GM19452 (cell line): Measurements from ENCODE around the gene KIAA0586.
"Not testable (repeated sequence)": the region's sequence is repeated elsewhere in the genome, so short reads cannot be mapped to it uniquely, and the experiment has no call there.

Source experiments
- ATAC-seq: cut with Tn5 transposase; IDR thresholded peaks from one replicate; pipeline ENCODE4 v1.9.1; 2021; ENCODE audit not compliant: unreplicated experiment

Gene KIAA0586

DNA sequence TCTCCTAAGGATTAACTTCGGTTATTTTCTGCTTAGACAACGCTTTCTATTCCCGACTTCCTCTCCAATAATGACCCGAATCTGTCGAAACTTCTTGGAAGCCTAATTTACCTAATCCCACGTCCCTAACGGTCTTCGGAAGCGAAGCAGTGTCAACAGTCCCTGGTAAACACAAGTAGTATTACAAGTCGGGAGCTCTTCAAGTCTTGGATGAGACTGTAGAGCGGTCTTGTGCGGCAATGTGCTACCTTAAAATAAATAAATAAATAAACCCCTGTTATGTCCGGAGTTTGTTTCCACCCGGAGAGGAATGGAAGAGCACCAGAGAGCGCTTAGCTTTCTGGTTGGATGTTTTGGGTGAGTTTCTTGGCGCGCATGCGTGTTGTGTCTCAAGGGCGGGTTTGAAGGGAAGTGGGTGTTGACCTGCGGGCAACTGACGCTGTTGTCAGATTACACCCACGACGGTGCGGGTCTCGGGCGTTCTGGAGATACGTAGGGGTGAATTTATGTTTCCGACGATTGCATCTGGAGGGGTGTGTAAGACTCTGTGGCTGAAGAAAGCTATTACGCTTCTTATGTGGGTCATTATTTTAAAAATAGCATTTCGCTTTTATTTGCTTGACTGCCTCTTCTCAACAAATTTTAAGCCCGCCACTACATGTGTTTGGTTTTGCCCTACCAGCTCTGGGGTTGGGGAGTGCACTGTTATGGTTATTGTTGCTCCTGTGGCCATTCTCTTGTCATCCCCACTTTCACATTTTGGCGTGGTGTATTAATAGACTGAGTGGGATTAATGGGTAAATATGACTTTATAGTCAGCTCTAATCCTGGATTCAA lies at the start of gene KIAA0586, which contains the start of gene TIMM9:
Gene KIAA0586, plus strand, starts transcription at position 439 of the 837 bp plus-strand sequence. CDS start 546 bp downstream, outside the sequence.
Gene TIMM9, minus strand, starts transcription at position 251 of the 837 bp plus-strand sequence. CDS start 15,586 bp downstream, outside the sequence.
- peak; percentile 90 for ATAC-seq

DNA sequence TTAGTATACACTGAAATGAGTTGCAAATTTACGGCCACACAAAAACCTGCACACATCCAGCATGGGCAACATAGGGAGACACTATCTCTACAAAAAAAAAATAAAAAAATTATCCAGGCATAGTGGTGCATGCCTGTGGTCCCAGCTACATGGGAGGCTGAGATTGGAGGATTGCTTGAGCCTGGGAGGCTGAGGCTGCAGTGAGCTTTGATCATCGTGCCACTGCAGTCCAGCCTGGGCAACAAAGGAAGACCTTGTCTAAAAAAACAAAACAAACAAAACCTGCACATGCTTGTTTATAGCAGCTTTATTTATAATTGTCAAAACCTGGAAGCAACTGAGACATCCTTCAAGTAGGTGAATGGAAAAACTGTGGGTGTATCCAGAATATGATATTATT lies 36.7 kb upstream of the KIAA0586 start:
- no peak for ATAC-seq

DNA sequence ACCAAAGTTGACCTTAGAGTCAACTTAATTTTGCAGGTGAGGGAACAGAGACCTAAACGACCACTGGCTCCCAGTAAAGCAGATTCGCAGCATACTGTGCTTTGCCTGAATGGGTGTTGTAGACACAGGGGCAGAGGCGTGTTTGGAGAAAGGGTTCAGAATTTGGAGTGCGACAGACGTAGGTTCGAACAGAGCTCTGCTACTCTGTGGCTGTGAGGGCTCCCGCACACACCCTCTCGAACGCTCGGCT lies 32.0 kb upstream of the KIAA0586 start:
- ATAC-seq: no peak

DNA sequence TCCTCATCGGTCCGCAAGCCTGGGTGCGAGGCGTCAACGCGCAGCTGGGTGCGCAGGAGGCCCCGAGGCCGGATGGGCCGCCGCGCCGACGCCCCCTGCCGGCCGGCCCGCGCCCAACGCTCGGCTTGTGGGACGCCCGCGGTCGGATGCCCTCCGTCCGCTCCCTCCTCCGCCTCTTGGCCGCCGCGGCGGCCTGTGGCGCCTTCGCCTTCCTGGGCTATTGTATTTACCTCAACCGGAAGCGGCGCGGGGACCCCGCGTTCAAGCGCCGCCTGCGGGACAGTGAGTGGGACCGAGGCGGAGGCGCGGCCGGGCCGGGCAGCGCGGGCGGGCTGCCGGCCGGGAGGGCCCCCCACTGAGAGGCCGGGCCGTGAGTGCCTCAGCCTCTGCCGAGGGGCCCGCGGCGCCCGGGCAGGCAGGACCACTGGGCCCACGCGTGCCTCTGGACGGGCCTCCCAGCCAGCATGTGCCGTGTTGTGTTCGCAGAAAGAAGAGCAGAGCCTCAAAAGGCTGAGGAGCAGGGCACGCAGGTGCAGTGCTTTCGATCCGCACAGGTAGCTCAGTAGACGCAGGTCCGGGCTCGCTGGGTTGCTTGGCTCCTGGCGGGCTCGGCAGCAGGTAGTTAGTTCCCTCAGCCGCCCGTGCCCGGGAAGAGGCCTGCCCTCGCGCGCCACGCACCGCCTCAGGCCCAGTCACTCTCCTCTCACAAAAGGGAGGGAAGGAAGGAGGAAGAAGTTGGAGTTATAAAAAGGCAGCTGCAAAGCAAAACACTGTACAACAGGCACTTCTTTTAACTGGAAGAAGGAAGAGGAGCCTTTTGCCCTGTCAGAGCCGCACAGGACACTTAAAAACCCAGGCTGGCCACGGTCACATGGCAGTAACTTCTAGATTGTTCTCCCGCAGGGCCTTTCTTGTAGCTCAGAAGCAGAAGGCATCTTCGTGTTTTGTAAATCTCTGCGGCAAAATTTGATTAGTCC lies 31.4 kb upstream of the KIAA0586 start, which contains the start of gene TOMM20L:
Gene TOMM20L, plus strand, starts transcription at position 119 of the 977 bp plus-strand sequence. Its CDS starts 28 bp downstream, at position 147.
- ATAC-seq: peak; percentile 92

DNA sequence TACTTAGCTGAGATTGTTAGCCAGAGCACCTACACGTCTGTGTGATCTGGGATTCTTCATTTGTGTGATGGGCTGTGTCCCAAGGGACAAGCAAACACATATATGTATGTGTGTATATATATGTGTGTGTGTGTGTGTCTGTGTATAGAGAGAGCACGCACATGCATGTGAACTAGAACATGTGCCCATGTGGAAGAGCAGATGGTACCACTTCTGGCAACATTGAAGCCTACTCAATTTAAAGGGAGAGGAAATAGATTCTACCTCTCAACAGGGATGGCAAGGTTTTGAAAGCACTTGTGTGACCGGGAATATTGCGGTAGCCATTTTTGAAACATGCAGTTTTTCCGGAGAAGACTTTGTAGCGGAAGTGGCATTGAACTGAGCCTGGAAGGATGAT lies 30.4 kb upstream of the KIAA0586 start:
- no peak for ATAC-seq

DNA sequence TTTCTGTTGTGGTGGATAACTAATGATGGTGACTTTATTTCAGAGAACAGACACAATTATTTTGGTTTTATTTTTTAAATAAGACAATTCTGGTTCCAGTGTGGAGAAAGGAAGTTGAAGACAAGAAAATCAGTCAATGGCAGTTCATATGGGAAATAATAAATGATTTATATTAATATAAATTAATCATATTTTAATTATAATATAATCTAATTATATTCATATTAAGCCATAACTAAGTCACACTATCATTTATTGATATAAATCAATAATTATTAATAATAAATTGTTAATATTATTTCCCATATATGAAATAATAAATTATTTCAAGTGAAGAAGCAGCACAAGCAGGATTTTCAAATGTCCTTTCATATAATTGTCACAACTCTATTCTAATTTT lies 29.0 kb upstream of the KIAA0586 start:
- no peak for ATAC-seq

DNA sequence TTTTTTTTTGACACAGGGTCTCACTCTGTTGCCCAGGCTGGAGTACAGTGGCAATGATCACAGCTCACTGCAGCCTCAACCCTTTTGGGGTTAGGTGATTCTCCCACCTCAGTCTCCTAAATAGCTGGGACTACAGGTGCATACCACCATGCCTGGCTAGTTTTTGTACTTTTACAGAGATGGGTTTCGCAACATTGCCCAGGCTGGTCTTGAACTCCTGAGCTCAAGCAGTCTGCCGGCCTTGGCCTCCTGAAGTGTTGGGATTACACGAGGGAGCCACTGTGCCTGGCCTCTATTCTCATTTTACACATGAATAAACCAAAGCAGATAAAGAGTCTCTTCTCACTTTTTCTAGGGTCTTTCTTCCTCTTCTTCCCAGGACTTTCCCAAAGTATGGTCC lies 28.6 kb upstream of the KIAA0586 start:
- ATAC-seq: no peak

DNA sequence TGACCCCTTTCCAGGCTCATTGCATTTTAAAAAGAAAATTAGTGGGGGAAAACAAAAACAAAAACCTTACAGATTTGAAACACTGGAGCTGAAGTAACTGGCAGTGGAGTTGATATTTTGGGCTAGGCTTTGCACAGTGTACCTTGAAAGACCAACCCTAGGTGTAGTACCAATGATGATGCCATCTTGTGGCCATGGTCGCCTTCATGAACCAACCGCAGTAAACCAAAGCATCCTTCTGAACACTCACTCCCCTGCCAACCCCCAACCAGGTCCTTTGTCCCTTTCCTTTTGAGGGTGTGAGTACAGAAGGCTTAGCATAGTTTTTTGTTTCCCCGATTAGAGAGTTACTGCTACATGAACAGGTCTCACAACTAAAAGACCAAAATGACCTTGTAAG lies 25.9 kb upstream of the KIAA0586 start:
- ATAC-seq: no peak

DNA sequence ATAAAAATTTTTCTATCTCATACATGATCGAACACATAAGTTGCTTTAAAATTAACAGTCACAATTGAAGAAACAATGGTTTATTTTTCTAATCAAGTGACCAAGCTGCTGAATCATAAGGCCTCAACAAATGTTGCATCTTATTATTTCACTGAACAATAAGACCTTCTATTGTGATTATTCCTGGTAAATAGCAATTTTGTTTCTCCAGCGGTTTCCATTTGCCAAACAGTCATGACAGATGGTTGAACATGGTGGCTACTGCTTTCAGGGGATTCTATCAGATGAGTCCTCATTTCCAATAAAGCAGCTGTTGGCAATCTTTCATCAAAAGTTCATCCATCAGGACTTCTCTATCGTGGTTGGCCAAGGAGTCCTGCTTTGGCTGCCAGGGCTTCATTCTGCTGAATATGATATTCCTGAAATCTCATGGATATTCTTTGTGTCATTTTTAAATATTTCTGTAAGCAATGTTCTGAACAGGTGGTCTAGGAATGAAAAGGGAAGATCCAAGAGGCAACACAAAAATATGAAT lies 18.8 kb upstream of the KIAA0586 start:
- no peak for ATAC-seq

DNA sequence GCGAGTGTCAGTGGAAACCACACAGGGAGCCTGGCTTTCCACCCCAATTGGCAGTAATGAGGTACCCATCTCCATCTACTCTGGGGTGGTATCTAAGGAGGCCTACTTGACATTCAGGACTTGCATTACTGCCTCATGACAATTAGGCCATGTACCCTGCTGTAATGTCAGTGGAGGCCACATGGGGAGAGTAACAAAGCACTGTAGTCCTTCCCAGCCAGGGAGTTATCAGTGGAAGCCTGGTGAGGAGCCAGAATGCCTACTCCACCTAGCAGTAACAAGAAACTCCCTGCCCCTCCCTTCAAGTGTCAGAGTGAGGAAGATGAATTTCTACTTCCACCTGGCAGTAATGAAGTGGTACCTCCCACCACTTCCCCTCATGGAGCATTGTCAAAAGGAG lies 12.7 kb upstream of the KIAA0586 start:
- ATAC-seq: no peak

DNA sequence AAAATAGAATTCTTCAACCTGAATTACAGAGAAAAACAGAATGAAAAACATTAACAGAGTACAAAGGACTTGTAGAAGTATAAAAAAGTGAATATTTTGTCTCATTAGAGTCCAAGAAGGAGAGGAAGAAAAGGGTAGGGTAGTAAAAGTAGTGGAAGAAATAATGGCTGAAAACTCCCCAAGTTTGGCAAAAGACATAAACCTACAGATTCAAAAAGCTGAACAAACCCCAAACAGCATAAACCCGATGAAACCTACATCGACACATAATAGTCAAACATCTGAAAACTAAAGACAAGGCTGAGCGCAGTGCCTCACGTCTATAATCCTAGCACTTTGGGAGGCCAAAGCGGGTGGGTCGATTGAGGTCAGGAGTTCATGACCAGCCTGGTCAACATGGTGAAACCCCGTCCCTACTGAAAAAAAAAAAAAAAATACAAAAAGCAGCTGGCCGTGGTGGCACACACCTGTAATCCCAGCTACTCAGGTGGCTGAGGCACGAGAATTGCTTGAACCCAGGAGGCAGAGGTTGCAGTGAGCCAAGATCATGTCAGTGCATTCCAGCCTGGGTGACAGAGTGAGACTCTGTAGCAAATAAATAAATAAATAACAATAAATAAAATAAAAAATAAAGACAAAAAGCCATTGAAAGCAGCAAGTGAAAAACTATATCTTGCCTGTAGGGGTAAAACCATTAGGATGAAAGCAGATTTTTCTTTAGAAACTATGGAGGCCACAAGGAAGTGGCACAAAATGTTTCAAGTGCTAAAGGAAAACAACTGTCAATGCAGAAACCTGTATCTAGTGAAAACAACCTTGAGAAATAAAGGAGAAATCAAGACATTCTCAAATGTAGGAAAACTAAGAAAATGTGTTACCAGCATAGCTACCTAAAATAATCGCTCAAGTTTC lies 11.6 kb upstream of the KIAA0586 start:
- no peak for ATAC-seq

DNA sequence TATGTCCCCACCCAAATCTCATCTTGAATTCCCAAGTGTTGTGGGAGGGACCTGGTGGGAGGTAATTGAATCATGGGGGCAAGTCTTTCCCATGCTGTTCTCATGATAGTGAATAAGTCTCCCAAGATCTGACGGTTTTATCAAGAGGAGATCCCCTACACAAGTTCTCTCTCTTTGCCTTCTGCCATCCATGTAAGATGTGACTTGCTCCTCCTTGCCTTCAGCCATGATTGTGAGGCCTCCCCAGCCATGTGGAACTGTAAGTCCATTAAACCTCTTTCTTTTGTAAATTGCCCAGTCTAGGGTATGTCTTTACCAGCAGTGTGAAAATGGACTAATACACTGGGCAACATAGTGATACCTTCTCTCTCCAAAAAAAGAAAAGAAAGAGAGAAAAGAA lies 10.6 kb upstream of the KIAA0586 start:
- ATAC-seq: not testable (repeated sequence)

DNA sequence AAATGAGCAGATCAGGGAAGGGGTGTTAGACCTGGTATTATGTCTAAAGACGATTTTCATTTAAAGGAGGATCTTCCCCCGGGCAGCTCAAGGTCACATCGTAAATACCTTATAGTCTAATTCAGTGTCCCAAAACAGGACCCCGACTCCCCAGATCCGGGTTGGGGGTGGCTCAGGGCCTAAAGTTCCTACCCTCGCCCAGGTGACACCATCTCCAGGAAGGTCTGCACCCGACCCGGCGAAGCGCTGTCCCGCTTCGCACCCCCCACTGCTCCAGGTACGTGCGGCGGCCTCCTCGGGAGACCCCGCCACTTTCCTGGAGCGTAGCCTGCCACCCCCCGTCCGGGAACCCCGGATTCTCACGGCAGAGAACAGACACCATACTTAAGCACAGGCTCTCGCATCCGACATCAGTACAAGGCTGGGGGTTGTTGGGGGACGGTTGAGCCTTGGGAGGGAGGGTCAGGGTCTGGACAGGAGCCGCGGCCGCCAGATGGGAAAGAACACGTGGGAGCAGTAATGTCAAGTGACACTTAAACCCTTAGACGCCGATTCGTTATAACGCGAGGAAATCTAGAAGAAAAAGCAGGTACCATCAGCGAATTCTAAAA lies 744 bp upstream of the KIAA0586 start:
- ATAC-seq: peak; percentile 37

DNA sequence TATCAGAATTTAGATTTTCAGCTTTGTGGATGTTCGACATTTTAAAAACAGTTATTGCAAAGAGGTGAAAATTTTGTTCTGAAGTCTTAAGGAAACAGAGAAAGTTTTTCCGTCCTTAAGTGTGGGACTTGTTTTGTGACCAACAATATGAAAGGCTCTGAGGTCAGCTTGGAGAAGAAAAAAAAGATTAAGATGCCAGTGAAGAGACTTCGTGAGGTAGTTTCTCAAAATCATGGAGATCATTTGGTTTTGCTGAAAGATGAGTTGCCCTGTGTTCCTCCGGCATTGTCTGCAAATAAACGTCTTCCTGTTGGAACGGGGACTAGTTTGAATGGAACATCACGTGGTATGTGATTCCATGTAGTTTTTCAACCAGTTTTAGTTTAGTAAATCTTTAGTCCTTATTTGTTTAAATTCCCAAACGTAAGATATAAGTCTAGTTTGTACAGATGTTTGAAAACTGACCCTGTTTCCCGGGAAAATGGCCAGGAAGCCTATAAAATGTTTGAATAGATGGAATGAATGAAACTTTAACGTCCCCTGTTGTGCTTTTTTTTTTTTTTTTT lies 682 bp downstream of the KIAA0586 start:
- ATAC-seq: no peak

DNA sequence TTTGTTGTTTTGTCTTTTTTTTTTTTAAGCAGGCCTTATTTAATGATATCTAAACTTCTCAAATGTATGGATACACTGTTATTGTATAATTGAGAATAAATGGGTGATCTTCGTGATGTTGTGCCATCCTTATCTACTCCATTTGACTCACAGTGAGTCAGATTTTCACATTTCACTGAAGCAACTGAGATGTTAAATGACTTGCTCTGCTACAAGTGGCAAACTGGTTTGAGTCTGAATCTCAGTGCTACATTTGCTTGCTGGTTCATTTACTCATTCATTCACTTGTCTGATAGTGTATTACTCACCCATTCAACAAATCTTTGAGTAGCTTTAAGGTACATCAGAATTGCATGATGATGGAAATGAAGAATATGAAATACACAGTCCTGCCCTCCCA lies 2.6 kb downstream of the KIAA0586 start:
- no peak for ATAC-seq

DNA sequence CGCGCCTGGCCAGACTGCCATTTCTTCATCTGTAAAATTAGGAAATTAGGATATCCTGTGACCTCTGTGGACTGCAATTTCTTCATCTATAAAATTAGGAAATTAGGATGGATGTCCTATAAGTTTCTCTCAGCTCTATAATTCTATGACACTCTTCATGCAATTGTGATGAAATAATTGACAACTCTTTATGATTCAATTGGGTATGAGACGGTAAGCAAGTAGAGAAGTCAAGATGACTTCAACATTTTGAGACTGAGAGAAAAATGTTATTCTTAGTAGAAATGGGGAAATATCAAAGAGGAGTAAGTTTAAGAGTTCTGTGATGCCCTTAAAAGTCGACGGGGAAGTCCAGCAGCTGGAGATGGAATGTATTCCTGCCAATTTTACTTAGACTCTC lies 12.0 kb downstream of the KIAA0586 start:
- no peak for ATAC-seq

DNA sequence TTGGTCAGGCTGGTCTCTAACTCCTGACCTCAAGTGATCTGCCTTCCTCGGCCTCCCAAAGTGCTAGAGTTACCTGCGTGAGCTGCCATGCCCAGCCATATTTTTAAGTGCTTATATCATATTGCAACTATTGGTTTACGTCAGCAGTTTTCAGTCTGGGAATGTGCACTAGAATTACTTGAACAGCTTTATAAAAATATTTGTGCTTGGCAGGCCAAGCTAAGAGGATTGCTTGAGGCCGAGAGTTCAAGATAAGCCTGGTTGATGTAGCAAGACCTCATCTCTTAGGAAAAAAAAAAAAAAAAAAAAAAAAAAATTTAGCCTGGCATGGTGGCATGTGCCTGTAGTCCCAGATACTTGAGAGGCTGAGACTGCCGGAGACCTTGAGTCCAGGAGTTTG lies 17.1 kb downstream of the KIAA0586 start:
- no peak for ATAC-seq

DNA sequence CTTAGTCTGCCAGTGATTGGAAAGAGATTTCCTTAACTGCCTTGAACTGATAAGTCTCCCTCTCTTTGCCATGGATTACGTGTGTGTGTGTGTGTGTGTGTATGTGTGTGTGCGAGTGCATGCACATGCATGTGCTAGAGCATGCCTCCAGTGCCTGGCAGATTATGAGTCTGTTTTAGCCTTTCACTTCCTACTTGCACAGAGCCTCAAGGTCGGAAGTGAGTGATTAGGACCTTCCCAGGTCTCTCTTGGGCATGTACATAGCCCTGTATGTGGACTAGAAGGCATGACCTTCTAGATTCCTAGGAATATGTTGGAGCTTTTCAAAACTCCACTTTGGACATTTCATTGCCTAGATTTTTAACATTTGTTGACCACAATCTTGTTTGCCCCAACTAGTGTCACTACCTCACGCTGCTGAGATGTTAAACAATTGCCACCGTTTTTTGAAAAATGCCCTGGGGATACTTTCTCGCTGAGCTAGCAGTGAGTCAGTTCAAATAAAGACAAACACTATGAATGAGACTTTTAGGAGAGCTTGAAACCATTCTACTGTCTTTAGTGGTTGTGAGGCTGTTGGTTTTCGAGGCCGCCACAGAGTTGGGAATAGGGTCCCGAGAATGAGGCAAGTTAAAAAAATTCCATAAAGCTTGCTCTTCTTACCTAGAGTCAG lies 28.2 kb downstream of the KIAA0586 start:
- no peak for ATAC-seq

DNA sequence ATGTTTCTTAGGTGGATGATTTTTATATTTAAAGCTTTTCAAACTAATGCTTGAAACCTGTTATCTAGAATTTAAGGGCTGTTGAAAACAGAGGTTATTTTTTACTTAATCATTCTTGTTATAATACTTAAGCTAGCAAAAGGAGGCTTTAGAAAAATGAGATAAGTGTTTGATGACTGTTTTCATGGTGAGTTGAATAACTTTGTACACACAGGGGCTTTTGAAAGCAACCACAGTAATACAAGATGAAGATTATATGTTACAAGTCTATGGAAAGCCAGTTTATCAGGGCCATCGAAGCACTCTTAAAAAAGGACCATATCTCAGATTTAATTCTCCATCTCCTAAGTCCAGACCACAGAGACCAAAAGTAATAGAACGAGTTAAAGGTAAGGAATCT lies 33.3 kb downstream of the KIAA0586 start:
- ATAC-seq: no peak
